ENCODE measurements around the gene KCNK4.

The KCNK4 gene

GRCh38 chr11:64264371-64264852, 26.7 kb upstream of the KCNK4 start:
- DNase-seq (ENCODE audit: low read depth in 1 of 2, low spot score in 1 of 2) = no peak
- Histone ChIP-seq H3K27me3 (ENCODE audit: insufficient read depth, poor library complexity, severe bottlenecking) (no peaks in the 10 kb centered on the region), H3K4me3 (replicated peaks; ENCODE audit: insufficient read depth, low read length) (no peak overlapping the region), H3K27ac (replicated peaks) (no peak overlapping the region)
- TF ChIP-seq REST (IDR thresholded peaks at IDR 0.05; ENCODE audit: insufficient replicate concordance, low read depth) (no peak), SPI1 (IDR thresholded peaks at IDR 0.05; ENCODE audit: borderline replicate concordance, low read depth) (no peak), POLR2AphosphoS5 (IDR thresholded peaks at IDR 0.05; ENCODE audit: low read depth) (no peak)

- Histone ChIP-seq H3K27me3 (ENCODE audit: insufficient read depth, poor library complexity, severe bottlenecking) (no peaks in the 10 kb centered on the region), H3K4me3 (replicated peaks; ENCODE audit: insufficient read depth, low read length) (no peak overlapping the region), H3K27ac (replicated peaks) (no peak overlapping the region)
- no peak for DNase-seq (ENCODE audit: low read depth in 1 of 2, low spot score in 1 of 2)
- TF ChIP-seq GABPA (IDR thresholded peaks at IDR 0.05; ENCODE audit: low read depth) (no peak), REST (IDR thresholded peaks at IDR 0.05; ENCODE audit: insufficient replicate concordance, low read depth) (no peak), SPI1 (IDR thresholded peaks at IDR 0.05; ENCODE audit: borderline replicate concordance, low read depth) (no peak), POLR2AphosphoS5 (IDR thresholded peaks at IDR 0.05; ENCODE audit: low read depth) (no peak; the same call in 1 of the 2 replicates), CTCF (IDR thresholded peaks at IDR 0.05; ENCODE audit: insufficient read depth, low read length) (no peak)
These were observed 25.6 kb upstream of the KCNK4 start for GRCh38 chr11:64265176-64266160.

DNA sequence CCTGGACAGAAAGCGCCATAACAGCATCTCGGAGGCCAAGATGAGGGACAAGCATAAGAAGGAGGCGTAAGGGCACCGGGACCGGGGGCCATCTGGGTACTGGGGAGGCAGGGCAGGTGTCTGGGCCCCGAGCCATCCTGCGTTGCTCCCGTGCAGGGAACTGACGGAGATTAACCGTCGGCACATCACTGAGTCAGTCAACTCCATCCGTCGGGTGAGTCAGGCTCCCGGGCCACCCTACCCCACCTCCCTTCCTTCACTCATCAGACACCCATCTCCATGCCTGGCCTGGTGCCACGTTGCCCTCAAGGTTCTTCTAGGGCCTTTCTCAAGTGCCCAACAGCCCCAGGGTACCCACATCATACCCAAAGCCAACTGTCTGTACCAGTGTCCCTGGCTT, 24.8 kb upstream of the KCNK4 start:
- TF ChIP-seq REST (IDR thresholded peaks at IDR 0.05; ENCODE audit: insufficient replicate concordance, low read depth) (no peak), CTCF (IDR thresholded peaks at IDR 0.05; ENCODE audit: insufficient read depth, low read length) (no peak), POLR2AphosphoS5 (IDR thresholded peaks at IDR 0.05; ENCODE audit: low read depth) (no peak), GABPA (IDR thresholded peaks at IDR 0.05; ENCODE audit: low read depth) (no peak), SPI1 (IDR thresholded peaks at IDR 0.05; ENCODE audit: borderline replicate concordance, low read depth) (no peak)
- H3K4me3 ChIP-seq (replicated peaks; ENCODE audit: insufficient read depth, low read length) = no peak overlapping the region
- DNase-seq (ENCODE audit: low read depth in 1 of 2, low spot score in 1 of 2) = no peak
- no peak overlapping the region for H3K27ac ChIP-seq (replicated peaks)
- no peaks in the 10 kb centered on the region for H3K27me3 ChIP-seq (ENCODE audit: insufficient read depth, poor library complexity, severe bottlenecking)

Data from HL-60 (cell line).